A673 (cell line): ENCODE results near the gene CDC45.

Experiments used
- CTCF ChIP-seq: fragments of 300-800, 200-600 bp; sonication (generic); conservative IDR thresholded peaks from 2 replicates; pipeline ENCODE4 v1.5.1; 2017; ENCODE audit warnings: low read depth, mild to moderate bottlenecking, antibody characterized with exemption, low read length, moderate library complexity, mixed read lengths
- EZH2 ChIP-seq: fragments of 200-600 bp; sonication (generic); IDR thresholded peaks from 2 replicates; pipeline ENCODE4 v1.6.1; 2017; ENCODE audit warnings: borderline replicate concordance, low read depth, mild to moderate bottlenecking, mixed read lengths, antibody characterized with exemption, low read length; ENCODE audit not compliant: poor library complexity, severe bottlenecking

- no peak for TF ChIP-seq EZH2
- no peak for TF ChIP-seq CTCF
Observed at GRCh38 chr22:19517171-19517500, 37.4 kb downstream of the CDC45 start.
